Coronary artery (tissue), 2 donors: ENCODE measurements around the gene MEIS3.

ENCODE experiments used
- DNase-seq: peaks from one replicate; pipeline ENCODE4 v3.0.0-alpha.2; 2017; ENCODE audit warnings: low spot score
- H3K27ac ChIP-seq, 2 donors: fragments of 200-600 bp; sonication (generic); one replicate each; pipeline ENCODE4 v1.5.1; 2016 to 2019
- H3K4me3 ChIP-seq: fragments of 200-600 bp; sonication (generic); 2 replicates; pipeline ENCODE4 v1.5.1; 2016; ENCODE audit warnings: mild to moderate bottlenecking, moderate library complexity
- CTCF ChIP-seq: fragments of 200-600 bp; sonication (generic); IDR thresholded peaks from one replicate; pipeline ENCODE4 v1.5.1; 2019; ENCODE audit warnings: antibody characterized with exemption

Gene MEIS3

DNA sequence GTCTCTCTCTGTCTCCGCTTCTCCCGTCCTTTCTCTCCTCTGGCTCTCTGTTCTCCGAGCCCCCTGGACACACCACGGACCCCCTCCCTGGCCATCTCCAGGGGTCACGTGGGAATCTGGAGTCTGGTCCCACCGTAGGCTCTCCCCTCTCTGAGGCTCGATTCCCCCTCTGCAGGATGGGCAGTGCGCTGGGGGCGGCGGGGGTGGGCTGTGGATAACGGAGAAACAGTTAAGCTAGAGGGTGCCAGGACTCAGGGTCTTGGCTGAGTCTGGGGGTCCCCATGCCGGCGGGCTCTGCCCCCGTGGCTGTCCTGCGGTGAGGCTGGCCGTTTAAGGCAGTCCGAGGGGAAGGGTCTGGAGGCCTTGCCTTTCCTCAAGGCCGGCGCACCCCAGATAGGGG lies 462 bp upstream of the MEIS3 start:
- Histone ChIP-seq H3K27ac (no peak overlapping the region), H3K4me3 (no peak overlapping the region)
- no peak for DNase-seq
- no peak for TF ChIP-seq CTCF

DNA sequence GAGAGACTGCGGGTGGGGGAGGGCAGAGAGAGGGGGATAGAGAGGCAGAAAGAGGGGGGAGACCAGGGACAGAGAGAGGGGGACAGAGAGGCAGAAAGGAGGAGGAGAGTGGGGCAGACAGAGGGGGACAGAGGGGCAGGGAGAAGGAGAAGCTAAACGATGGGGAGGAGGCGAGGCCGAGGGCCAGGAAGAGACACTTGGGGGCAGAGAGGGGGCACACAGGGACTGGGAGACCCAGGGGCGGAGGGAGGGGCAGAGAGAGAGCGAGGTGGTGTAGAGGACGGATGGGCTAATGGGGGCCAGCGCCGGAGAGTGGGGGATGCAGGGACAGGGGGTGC lies 666 bp downstream of the MEIS3 start:
- no peak overlapping the region for H3K27ac ChIP-seq
- DNase-seq, result no peak
- peak overlapping the region; percentile 76 for H3K4me3 ChIP-seq
- TF ChIP-seq CTCF, result no peak

DNA sequence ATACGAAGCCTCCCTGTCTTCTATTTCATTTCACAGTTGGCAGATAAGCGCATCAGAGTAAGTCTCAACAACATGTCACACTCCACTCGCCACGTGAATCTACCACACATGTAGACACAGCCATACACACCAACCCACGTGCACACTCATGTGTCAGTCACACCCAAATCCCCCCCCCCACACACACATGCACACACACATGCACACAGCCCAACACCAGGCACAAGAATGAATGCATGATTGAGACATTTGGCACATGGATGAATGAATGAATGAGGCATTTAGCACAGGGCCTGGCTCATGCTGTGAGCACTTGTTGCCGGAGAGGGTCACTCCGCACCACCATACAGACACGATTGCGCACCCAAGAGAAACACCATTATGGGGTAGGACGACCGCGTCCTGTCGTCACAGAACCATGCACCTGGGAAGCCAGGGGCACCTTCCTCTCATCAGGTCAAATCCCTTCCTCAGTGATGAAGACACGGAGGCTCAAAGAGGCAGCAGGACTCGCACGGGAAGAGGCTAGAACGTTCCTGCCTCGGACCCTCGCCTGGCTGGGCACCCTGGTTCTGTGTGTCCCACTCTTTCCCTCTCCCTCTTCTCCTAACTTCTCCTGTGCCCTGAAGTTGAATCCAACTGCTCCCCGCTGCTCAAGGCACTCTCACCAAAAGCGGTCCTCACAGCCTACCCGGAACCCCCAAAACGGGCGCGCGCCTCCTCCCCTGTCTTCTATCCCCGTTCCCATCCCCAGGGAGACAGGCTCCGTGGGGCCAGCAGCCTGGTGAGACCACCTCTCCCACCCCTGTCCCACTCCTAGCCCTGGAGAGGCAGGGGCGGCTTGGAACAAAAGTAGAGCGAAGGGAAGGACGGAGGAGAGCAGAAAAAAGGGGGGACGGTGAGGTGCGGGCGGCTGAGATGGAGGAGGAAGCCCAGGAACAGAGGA lies 1.3 kb downstream of the MEIS3 start:
- DNase-seq, result no peak
- TF ChIP-seq CTCF, result no peak
- no peak overlapping the region for H3K27ac ChIP-seq

GRCh38 chr19:47417107-47417745 lies 2.1 kb downstream of the MEIS3 start:
- no peak for DNase-seq
- TF ChIP-seq CTCF, result no peak
- H3K4me3 ChIP-seq, result no peak overlapping the region
- no peak overlapping the region for H3K27ac ChIP-seq

More for the DNA sequence above, 1.3 kb downstream of the MEIS3 start:
- peak overlapping the region; percentile 76 for H3K4me3 ChIP-seq

GRCh38 chr19:47416643-47416985 lies 2.7 kb downstream of the MEIS3 start:
- H3K4me3 ChIP-seq, result no peak overlapping the region
- TF ChIP-seq CTCF, result no peak
- no peak overlapping the region for H3K27ac ChIP-seq
- no peak for DNase-seq

GRCh38 chr19:47415953-47416642 lies 3.2 kb downstream of the MEIS3 start:
- no peak overlapping the region for H3K4me3 ChIP-seq
- no peak for DNase-seq
- no peak overlapping the region for H3K27ac ChIP-seq
- no peak for TF ChIP-seq CTCF
